GM12891 (cell line): ENCODE measurements around the gene ZC3H13.
A peak's percentile ranks its signal among the peaks of the same experiment; 100 is the strongest.

Experiments used
- DNase-seq: peaks from one replicate; pipeline ENCODE4 v3.0.0; 2011; ENCODE audit warnings: low spot score; ENCODE audit not compliant: insufficient read length
- FAIRE-seq: peaks from 2 replicates; lab custom pipeline; 2011; peaks lifted over from hg19 to GRCh38; lab: Jason Lieb, UNC
- PAX5 ChIP-seq: IDR thresholded peaks from 2 replicates; pipeline ENCODE4 v1.6.1; 2011; ENCODE audit warnings: low read length, moderate library complexity, mild to moderate bottlenecking; ENCODE audit not compliant: insufficient read depth, severe bottlenecking
- POLR2A ChIP-seq: IDR thresholded peaks from 2 replicates; pipeline ENCODE4 v1.6.1; 2011; ENCODE audit warnings: low read depth, low read length, control low read depth
- POLR2AphosphoS5 ChIP-seq: IDR thresholded peaks from 2 replicates; pipeline ENCODE4 v1.6.1; 2011; ENCODE audit warnings: low read depth, low read length, control low read depth
- POU2F2 ChIP-seq: IDR thresholded peaks from 2 replicates; pipeline ENCODE4 v1.6.1; 2011; ENCODE audit warnings: low read depth, mild to moderate bottlenecking, control low read depth, low read length, moderate library complexity
- SPI1 ChIP-seq: IDR thresholded peaks from 2 replicates; pipeline ENCODE4 v1.6.1; 2011; ENCODE audit warnings: low read depth, low read length, control low read depth
- TAF1 ChIP-seq: IDR thresholded peaks from 2 replicates; pipeline ENCODE4 v1.6.1; 2011; ENCODE audit warnings: low read depth, low read length, control low read depth

The ZC3H13 gene

DNA sequence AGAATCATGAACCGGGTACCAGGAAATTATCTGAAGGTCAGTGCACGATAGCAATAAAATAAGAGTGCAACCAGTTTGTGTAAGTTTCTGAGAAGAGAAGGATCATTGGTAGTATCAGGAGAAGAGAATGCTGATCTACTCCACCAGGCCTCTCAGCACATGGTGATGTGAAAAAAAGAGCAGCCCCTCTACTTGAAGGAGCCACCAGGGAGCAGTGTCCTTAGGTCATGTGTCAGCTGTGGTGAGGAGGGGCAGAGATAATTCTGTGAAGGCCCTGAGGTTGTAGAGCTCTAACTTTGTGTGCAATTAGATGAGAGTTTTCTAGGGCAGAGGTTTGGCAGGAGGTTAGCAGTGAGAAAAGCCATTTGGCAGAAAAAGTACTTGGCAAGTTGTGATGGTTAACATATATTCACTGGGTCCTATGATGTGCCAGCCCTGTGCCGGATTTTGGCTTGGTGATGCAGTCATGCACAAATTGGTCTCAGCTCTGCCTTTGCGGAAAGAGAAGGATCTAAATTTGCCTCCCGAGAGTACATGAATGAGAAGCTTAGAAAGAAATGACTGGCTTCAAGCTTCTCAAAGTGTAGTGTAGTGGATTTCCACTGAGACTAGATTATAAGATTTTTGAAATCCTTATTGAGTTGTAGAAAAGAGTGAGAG, 19.2 kb upstream of the ZC3H13 start:
- FAIRE-seq, result peak; percentile 78
- TF ChIP-seq TAF1 (peak; percentile 21; the same call in 1 of the 2 replicates), PAX5 (peak; percentile 72), POU2F2 (peak; percentile 54; the same call in 1 of the 2 replicates), SPI1 (no peak), POLR2AphosphoS5 (no peak)
- no peak for DNase-seq

DNA sequence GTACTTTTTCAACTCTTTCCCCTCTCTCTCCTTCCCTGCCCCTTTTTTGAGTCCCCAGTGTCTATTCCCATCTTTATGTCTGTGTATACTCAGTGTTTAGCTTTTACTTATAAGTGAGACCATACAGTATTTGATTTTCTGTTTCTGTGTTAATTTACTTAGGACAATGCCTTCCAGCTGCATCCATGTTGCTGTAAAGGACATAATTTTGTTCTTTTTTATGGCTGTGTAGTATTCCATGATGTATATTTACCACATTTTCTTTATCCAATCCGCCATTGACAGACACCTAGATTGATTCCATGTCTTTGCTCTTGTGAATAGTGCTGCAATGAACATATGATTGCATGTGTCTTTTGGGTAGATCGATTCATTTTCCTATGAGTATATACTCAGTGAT, 10.7 kb upstream of the ZC3H13 start:
- FAIRE-seq, result peak; percentile 13
- no peak for TF ChIP-seq TAF1
- no peak for TF ChIP-seq POLR2AphosphoS5
- no peak for TF ChIP-seq POLR2A
- TF ChIP-seq POU2F2, result no peak
- no peak for TF ChIP-seq SPI1
- TF ChIP-seq PAX5, result no peak
- DNase-seq, result no peak

DNA sequence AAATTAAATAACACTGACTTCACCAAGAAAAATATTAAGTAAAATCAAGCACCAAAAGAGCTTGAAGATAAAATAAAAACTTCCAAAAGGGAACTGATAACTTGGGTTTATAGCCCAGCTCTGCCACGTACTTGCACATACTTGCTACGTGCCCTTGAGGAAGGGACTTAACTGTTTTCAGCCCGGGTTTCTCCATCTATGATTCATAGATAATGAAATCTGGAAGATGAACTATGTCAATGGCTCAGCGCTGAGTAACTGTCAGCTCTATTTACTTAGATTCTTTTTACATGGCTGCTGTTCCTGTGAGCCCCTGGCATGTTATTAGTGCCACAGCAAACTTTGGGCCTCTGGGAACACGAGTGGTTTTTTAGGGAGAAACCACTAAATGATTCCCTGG, 9.6 kb upstream of the ZC3H13 start:
- DNase-seq (no peak), FAIRE-seq (no peak)
- no peak for TF ChIP-seq POLR2A
- TF ChIP-seq POLR2AphosphoS5, result no peak
- no peak for TF ChIP-seq POU2F2
- TF ChIP-seq PAX5, result no peak
- no peak for TF ChIP-seq SPI1
- TF ChIP-seq TAF1, result no peak

DNA sequence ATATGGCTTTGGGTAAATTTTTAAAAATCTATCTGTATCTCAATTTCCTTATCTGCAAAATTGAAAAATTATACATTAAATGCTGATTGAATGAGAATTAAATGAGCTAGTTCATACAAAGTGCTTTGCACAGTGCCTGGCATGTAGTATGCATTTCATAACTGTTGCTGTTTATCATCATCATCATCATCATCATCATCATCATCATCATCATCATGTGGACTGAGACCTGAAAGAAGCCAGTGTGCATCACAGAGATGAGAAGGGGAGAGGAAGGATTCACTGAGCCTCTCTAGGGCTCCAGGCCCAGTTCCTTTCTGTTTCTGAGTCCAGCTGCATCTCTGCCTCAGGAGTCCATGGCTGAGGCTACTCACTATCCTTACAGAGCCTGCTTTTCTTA, 6.9 kb upstream of the ZC3H13 start:
- TF ChIP-seq POLR2A, result no peak
- TF ChIP-seq POLR2AphosphoS5, result no peak
- TF ChIP-seq POU2F2, result no peak
- TF ChIP-seq SPI1, result no peak
- no peak for TF ChIP-seq PAX5
- no peak for TF ChIP-seq TAF1
- no peak for DNase-seq
- no peak for FAIRE-seq

DNA sequence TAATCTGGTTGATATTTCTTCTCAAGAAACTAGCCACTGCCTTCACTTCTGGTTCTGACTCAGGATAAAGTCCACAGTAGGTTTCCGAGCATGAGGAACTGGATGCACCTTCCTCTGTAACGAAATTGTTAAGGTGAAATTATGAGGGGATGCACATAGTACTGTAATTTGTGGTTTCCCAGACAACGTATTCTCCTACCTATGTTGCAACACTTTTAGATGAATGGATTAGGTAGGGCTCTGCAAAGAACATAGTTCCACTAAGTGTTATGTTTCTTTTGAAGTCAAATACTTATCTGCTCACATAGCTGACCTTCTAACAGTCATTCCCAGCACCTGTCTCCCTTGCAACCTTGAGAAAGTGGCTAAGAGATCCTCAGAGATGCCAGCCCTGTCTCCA, 5.7 kb upstream of the ZC3H13 start:
- FAIRE-seq, result no peak
- DNase-seq, result no peak
- TF ChIP-seq SPI1 (no peak), POU2F2 (no peak), POLR2AphosphoS5 (no peak), POLR2A (no peak), PAX5 (no peak), TAF1 (no peak)

DNA sequence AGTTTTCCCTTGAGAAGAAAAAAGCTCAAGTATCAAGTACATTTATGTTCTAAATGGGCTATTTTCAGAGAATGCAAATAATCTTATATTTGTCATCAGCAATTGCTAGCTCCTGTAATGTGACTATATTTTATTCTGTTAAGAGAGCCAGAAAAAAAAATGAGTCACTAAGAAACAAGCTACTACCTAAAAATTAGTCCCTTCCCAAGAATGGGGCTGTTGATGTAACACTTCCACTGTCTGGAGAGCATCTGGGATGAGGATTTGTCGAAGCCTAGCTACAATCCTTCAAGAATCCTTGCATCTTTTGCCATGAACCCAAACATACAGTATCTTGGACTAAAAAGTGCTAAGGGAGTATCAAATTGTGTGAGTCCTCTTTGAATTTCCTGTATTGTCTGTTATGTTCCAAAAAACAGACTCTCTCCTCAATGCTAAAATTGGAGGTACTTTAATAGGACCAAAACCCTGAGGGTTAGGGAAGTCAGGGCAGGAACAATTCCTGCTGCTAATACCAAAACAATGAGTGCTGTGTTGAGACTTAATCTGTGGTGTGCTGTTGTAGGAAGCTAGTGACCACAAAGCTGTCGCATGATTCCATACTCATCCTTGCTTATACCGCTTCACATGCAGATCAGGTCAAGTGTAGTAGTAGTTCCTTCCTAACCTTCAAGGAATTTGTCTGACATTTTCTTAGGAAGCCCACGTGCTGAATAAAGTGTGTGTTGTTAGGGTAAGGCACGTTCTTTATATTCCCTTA, 4.9 kb upstream of the ZC3H13 start:
- FAIRE-seq, result peak; percentile 33

DNA sequence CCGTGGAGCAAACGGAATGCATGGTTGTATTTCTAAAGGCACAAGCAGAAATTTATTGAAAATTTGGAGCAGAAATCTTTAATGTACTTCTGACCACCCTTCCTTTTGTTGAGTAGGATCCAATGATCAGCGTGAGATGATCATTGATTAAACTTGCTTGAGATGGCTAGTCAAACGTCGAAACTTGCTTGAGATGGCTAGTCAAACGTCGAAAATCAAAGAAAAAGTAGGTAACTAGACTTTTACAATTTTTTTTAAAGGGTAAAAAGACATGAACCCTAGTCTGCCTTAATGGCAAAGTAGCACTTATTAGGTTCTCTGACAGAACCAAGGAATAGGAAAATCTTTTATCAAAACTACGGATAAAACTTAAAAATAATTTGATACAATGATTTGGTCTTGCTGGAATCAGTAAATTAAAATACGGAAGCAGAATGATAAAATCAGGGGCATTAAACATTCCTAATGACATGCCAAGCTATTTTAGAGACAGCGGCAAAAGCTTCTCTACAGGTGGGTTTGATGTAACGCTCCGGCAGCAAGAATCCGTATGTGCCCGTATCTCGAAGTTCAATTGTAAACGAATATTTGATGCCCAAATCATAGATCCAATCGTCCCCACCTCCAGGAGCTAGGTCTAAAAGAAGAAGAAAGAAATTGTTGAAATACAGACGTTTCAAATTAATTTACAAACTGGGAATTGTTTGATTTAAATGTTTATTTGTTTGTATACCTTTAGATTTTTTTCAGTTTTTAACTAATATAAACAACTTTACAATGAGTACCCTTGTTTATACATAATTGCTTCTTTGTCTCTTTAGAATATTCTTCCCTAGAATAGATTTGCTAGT, 841 bp upstream of the ZC3H13 start:
- FAIRE-seq (no peak), DNase-seq (no peak)
- TF ChIP-seq SPI1, result no peak
- TF ChIP-seq PAX5, result no peak
- no peak for TF ChIP-seq POLR2A
- TF ChIP-seq POU2F2, result no peak
- TF ChIP-seq TAF1, result no peak

More for the DNA sequence above, 4.9 kb upstream of the ZC3H13 start:
- no peak for DNase-seq
- no peak for TF ChIP-seq POLR2A
- TF ChIP-seq PAX5, result no peak

DNA sequence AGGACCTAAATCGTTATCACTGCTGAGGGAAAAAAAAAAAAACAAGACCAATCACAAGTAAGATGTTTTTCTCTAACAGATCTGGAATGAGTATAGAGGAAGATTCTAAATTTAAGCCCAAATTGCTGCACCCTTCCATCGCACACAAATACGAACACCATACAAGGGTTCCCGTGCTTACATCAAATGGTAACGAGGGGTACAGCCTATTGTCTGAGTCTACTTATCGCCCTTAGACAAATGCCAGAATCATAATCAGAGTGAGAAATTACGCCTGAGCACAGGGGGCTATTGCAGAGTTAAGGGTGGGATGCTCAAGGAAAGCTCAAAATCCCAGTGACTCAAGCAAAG, 603 bp downstream of the ZC3H13 start:
- FAIRE-seq (no peak), DNase-seq (no peak)
- no peak for TF ChIP-seq SPI1
- TF ChIP-seq PAX5, result no peak
- TF ChIP-seq POLR2A, result no peak
- no peak for TF ChIP-seq TAF1
- no peak for TF ChIP-seq POU2F2
- TF ChIP-seq POLR2AphosphoS5, result no peak

DNA sequence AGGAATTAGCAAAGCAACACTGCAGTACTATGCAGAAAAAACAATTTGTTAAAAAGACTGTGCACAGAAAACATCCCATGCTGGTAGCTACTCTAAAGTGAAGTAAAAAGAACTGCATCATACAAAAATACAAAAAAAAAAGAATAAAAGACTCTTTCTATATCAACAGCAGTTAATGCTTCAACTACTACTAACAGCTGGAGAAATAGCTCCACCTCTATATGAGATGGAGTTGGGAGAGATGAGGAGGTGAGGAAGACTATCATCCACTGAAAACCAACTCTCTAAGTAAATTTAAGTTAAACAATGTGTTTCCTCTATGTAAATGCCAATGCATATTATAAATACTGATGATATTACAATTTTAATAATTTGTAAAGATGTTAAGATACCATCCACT, 1.8 kb downstream of the ZC3H13 start:
- FAIRE-seq, result no peak
- TF ChIP-seq POLR2AphosphoS5 (no peak), TAF1 (no peak), POLR2A (no peak), POU2F2 (no peak), SPI1 (no peak), PAX5 (no peak)
- DNase-seq, result no peak

DNA sequence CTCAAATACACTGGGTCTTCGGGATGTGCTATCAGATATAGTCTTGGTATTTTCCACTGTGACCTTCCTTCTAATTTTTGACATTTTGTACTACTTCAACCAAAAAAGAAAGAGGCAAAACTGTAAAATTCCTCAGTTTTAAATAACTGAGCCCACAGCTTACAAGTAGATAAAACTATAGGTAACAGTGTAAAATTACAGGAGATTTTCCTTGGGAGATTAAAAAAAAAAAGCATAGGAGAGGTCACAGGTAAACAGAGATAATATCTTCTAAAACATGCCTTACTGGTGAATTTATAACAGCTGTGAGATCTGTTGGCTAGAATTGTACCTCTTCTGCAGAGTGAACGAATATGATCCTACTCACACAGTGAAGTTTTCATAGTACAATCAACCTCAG, 7.1 kb downstream of the ZC3H13 start:
- DNase-seq (no peak), FAIRE-seq (no peak)
- TF ChIP-seq POLR2A (no peak), POLR2AphosphoS5 (no peak), PAX5 (no peak), TAF1 (no peak), SPI1 (no peak), POU2F2 (no peak)
